Left cardiac atrium (tissue), 4 donors: ENCODE measurements around the gene FOSL1. TPM values are rescaled to one million over a fixed set of nuclear protein-coding genes. Genes with fewer than 3 reads are reported as not detected.

Experiments used
- ATAC-seq, 2 donors: fragments of 200-7000 bp; cut with Tn5 transposase; one replicate each; pipeline ENCODE4 v1.9.1; 2020; ENCODE audit warnings: mild to moderate bottlenecking in 2 of 2, moderate library complexity in 2 of 2
- DNase-seq: peaks from one replicate; pipeline ENCODE4 v3.0.0-alpha.2; 2020
- intact Hi-C, 2 donors: fragments of 100-400 bp; cut with DNase I; formaldehyde crosslinking; loops; one replicate each; pipeline versions ENCODE4 v1.14.1 to v1.15.1; 2022 to 2023
- total RNA-seq, 2 donors: library from RNA; stranded (reverse); fragmentation: NEBNext Ultra II Directional; extraction: Animal tissue kit (Norgen Biotek cat#: 25700); gene quantifications; one replicate each; pipeline ENCODE4 v1.2.1, GENCODE V29; 2021
- donor health status: DM: no; HTN: yes; CAD: no.
- donor health status: DM: no; HTN: yes; CAD: no; lungs with severe emphysema.
- donor health status: DM: yes; HTN: yes; CAD: no.
- donor health status: Dilated cardiomyopathy.

FOSL1 gene
- total RNA-seq, 2 donors from 2014 or later, result 1.3 to 11.1 TPM

GRCh38 chr11:65885808-65886536, 14.2 kb downstream of the FOSL1 start:
- DNase-seq (no peak), ATAC-seq (no peak)
- intact Hi-C loops, result loop anchor here (2.0 to 10.0 kb wide), 2 partner anchors 79 to 103 kb away; partner anchors contain the start of gene SART1 (in 1 of the 2)

GRCh38 chr11:65885231-65885630, 15.0 kb downstream of the FOSL1 start:
- intact Hi-C loops, result loop anchor here (2.0 to 10.0 kb wide), 2 partner anchors 80 to 104 kb away; partner anchors contain the start of gene SART1 (in 1 of the 2)
- no peak for DNase-seq
- no peak for ATAC-seq

- DNase-seq, result peak; percentile 79
- peak; percentile 12 to 18 for ATAC-seq
- intact Hi-C loops, result loop anchor here (2.0 to 10.0 kb wide), 3 partner anchors 80 to 104 kb away; partner anchors contain the start of gene SART1 (in 1 of the 2)
Measured at GRCh38 chr11:65884716-65885092, 15.5 kb downstream of the FOSL1 start.

- no peak for ATAC-seq
- intact Hi-C loops, result loop anchor here (2.0 to 10.0 kb wide), 3 partner anchors 81 to 105 kb away; partner anchors contain the start of gene SART1 (in 1 of the 2)
- DNase-seq, result peak; percentile 20
Measured at GRCh38 chr11:65883786-65884715, 16.1 kb downstream of the FOSL1 start.

- DNase-seq, result peak; percentile 21
- intact Hi-C loops, result loop anchor here in 1 of 2 donors (5.0 to 10.0 kb wide), 2 partner anchors 82 to 104 kb away; partner anchors contain the start of gene SART1
- no peak for ATAC-seq
Measured at GRCh38 chr11:65883058-65883761, 17.0 kb downstream of the FOSL1 start.

- intact Hi-C loops, result loop anchor here in 1 of 2 donors (5.0 to 10.0 kb wide), 2 partner anchors 82 to 105 kb away; partner anchors contain the start of gene SART1
- ATAC-seq (no peak), DNase-seq (peak; percentile 28)
Measured at GRCh38 chr11:65882120-65883057, 17.8 kb downstream of the FOSL1 start.

- intact Hi-C loops, result loop anchor here in 1 of 2 donors (5.0 to 10.0 kb wide), 2 partner anchors 84 to 106 kb away; partner anchors contain the start of gene SART1
- ATAC-seq, result no peak
- DNase-seq, result peak; percentile 10
Measured at GRCh38 chr11:65880844-65881421, 19.3 kb downstream of the FOSL1 start.

GRCh38 chr11:65880027-65880426, 20.2 kb downstream of the FOSL1 start:
- intact Hi-C loops, result loop anchor here in 1 of 2 donors (5.0 to 10.0 kb wide), 2 partner anchors 85 to 107 kb away; partner anchors contain the start of gene SART1
- peak; percentile 15 for DNase-seq
- no peak for ATAC-seq

- DNase-seq (peak; percentile 23), ATAC-seq (peak in 1 of 2 donors; percentile 31)
- intact Hi-C loops, result loop anchor here in 1 of 2 donors (5.0 to 10.0 kb wide), 2 partner anchors 85 to 108 kb away; partner anchors contain the start of gene SART1
Measured at GRCh38 chr11:65879617-65880016, 20.6 kb downstream of the FOSL1 start, which contains the start of gene CTSW. TSS of gene CTSW (plus strand) at chr11:65879837. CDS start at chr11:65879855, 18 bp downstream.

GRCh38 chr11:65873318-65874156, 26.7 kb downstream of the FOSL1 start:
- intact Hi-C loops, result loop anchor here in 1 of 2 donors (1.0 kb wide), 1 partner anchor 13 kb away; the partner anchor contains the start of gene MUS81
- DNase-seq, result peak; percentile 96
- peak; percentile 95 for ATAC-seq

- intact Hi-C loops, result loop anchor here in 1 of 2 donors (1.0 kb wide), 1 partner anchor 12 kb away; the partner anchor contains the start of gene MUS81
- ATAC-seq (peak; percentile 50 to 64), DNase-seq (no peak)
Measured at GRCh38 chr11:65872586-65873317, 27.4 kb downstream of the FOSL1 start, which contains the start of gene EFEMP2. TSS of gene EFEMP2 (minus strand) at chr11:65872800. CDS start at chr11:65872354, 446 bp downstream.

- intact Hi-C loops, result no loop called here
- DNase-seq (no peak), ATAC-seq (peak; percentile 5 to 6)
Measured at GRCh38 chr11:65871811-65872548, 28.2 kb downstream of the FOSL1 start.

- intact Hi-C loops, result no loop called here
- DNase-seq (no peak), ATAC-seq (no peak)
Measured at GRCh38 chr11:65870706-65871681, 29.2 kb downstream of the FOSL1 start.
